Spinal cord (tissue), 4 donors: Measurements from ENCODE around the gene SULT6B1. TPM values are rescaled to one million over a fixed set of nuclear protein-coding genes. Genes with fewer than 3 reads are reported as not detected.

Experiments used
- polyA plus RNA-seq, 2 donors: library from polyadenylated mRNA; unstranded; fragments of 120-200 nt; gene quantifications; one replicate each; pipeline ENCODE4 v1.2.1, GENCODE V29; 2013; ENCODE audit not compliant: insufficient read length in 2 of 2
- total RNA-seq, 2 donors: library from RNA; depleted of rRNA in 1 of 2; stranded (reverse); fragments of 120-200 nt in 1 of 2; fragments of >200 nt in 1 of 2; gene quantifications; one replicate each; pipeline versions ENCODE4 v1.2.3 to v1.2.4, GENCODE V29; 2013 to 2014

SULT6B1 gene
- total and polyA plus RNA-seq, 4 donors, result not detected

Other genes starting within 250 kb of the SULT6B1 start
- gene STRN, start 222.1 kb downstream of the SULT6B1 start, total RNA-seq, result 100 to 1,000 TPM in 1 of 2 donors, 10 to 100 TPM in 1; 48.7 to 107 TPM
- gene STRN, start 222.1 kb downstream of the SULT6B1 start, polyA plus RNA-seq, result 10 to 100 TPM; 40.2 to 77.0 TPM
- gene HEATR5B, start 104.3 kb downstream of the SULT6B1 start, total RNA-seq, result 10 to 100 TPM; 28.9 to 58.6 TPM
- 10 to 100 TPM; 25.2 to 27.7 TPM for gene HEATR5B, start 104.3 kb downstream of the SULT6B1 start, polyA plus RNA-seq
- gene GPATCH11, start 104.2 kb downstream of the SULT6B1 start, total RNA-seq, result 10 to 100 TPM; 13.7 to 21.1 TPM
- 10 to 100 TPM; 14.9 to 22.0 TPM for gene GPATCH11, start 104.2 kb downstream of the SULT6B1 start, polyA plus RNA-seq
- gene EIF2AK2, start 31.7 kb downstream of the SULT6B1 start, total RNA-seq, result 10 to 100 TPM; 36.3 to 62.6 TPM
- 10 to 100 TPM; 30.5 to 31.1 TPM for gene EIF2AK2, start 31.7 kb downstream of the SULT6B1 start, polyA plus RNA-seq
- gene CEBPZOS, start 7.8 kb upstream of the SULT6B1 start, total RNA-seq, result 10 to 100 TPM; 32.6 to 41.8 TPM
- gene CEBPZOS, start 7.8 kb upstream of the SULT6B1 start, polyA plus RNA-seq, result 10 to 100 TPM; 55.7 to 61.6 TPM
- gene CEBPZ, start 42.9 kb upstream of the SULT6B1 start, total RNA-seq, result 10 to 100 TPM; 47.9 to 69.5 TPM
- gene CEBPZ, start 42.9 kb upstream of the SULT6B1 start, polyA plus RNA-seq, result 10 to 100 TPM; 44.3 to 49.9 TPM
- 10 to 100 TPM; 22.4 to 30.0 TPM for gene NDUFAF7, start 43.0 kb upstream of the SULT6B1 start, total RNA-seq
- gene NDUFAF7, start 43.0 kb upstream of the SULT6B1 start, polyA plus RNA-seq, result 10 to 100 TPM; 28.0 to 36.5 TPM
- gene PRKD3, start 136.2 kb upstream of the SULT6B1 start, total RNA-seq, result 10 to 100 TPM; 55.8 to 68.6 TPM
- 10 to 100 TPM; 23.2 to 30.1 TPM for gene PRKD3, start 136.2 kb upstream of the SULT6B1 start, polyA plus RNA-seq
- 10 to 100 TPM; 10.4 to 26.1 TPM for gene QPCT, start 156.0 kb upstream of the SULT6B1 start, total RNA-seq
- 10 to 100 TPM; 25.6 to 26.5 TPM for gene QPCT, start 156.0 kb upstream of the SULT6B1 start, polyA plus RNA-seq